ENCODE results near the gene MCC.

- no peak for TF ChIP-seq CTCF (IDR thresholded peaks at IDR 0.05; ENCODE audit: insufficient read depth, low read depth, low read length)
- no peak for TF ChIP-seq EZH2 (IDR thresholded peaks at IDR 0.05; ENCODE audit: insufficient read depth, low read length)
Observed at GRCh38 chr5:113145757-113146387, 342.4 kb downstream of the MCC start.
